Stimulated activated CD8-positive, alpha-beta memory T cell treated with anti-CD3 and anti-CD28 coated beads, Interleukin-7, amount 100 ng/mL, for 1 hour (primary cell): ENCODE measurements around the gene SPARCL1.
"Not testable (repeated sequence)": the region's sequence is repeated elsewhere in the genome, so short reads cannot be mapped to it uniquely, and the experiment has no call there.

Experiments
- DNase-seq, 2 donors: peaks; one replicate each; pipeline ENCODE4 v3.0.0-alpha.2; 2020; ENCODE audit warnings: low read depth in 2 of 2

SPARCL1 gene

GRCh38 chr4:87442889-87443288 is 86.3 kb downstream of the SPARCL1 start:
- no peak for DNase-seq

GRCh38 chr4:87433342-87433741 is 95.8 kb downstream of the SPARCL1 start:
- no peak for DNase-seq

GRCh38 chr4:87430038-87430437 is 99.1 kb downstream of the SPARCL1 start:
- DNase-seq: no peak

- DNase-seq: no peak
Observed at GRCh38 chr4:87428979-87429378, 100.2 kb downstream of the SPARCL1 start.

- no peak for DNase-seq
Observed at GRCh38 chr4:87427518-87427868, 101.7 kb downstream of the SPARCL1 start.

GRCh38 chr4:87426865-87427517 is 102.2 kb downstream of the SPARCL1 start:
- no peak for DNase-seq

- DNase-seq: no peak
Observed at GRCh38 chr4:87425711-87426110, 103.5 kb downstream of the SPARCL1 start.

GRCh38 chr4:87424099-87424543 is 105.1 kb downstream of the SPARCL1 start:
- DNase-seq: not testable (repeated sequence)
